Neural cell (in vitro differentiated cells): ENCODE measurements around the gene MAGI2.
"Not testable (repeated sequence)": the region's sequence is repeated elsewhere in the genome, so short reads cannot be mapped to it uniquely, and the experiment has no call there.

Experiments used
- EP300 ChIP-seq: fragments of 450-650 bp; conservative IDR thresholded peaks from 2 replicates; pipeline ENCODE4 v1.6.1; 2014; ENCODE audit warnings: antibody characterized with exemption, mild to moderate bottlenecking, moderate library complexity; ENCODE audit not compliant: poor library complexity, severe bottlenecking
- EZH2 ChIP-seq: fragments of 200-600, 300-800 bp; shearing (Covaris generic), sonication (generic); IDR thresholded peaks from 2 replicates; pipeline ENCODE4 v1.6.1; 2014; ENCODE audit warnings: antibody characterized with exemption, low read length, borderline replicate concordance, mild to moderate bottlenecking; ENCODE audit not compliant: insufficient read depth, poor library complexity, severe bottlenecking
- MXI1 ChIP-seq: fragments of 450-650 bp; conservative IDR thresholded peaks from 2 replicates; pipeline ENCODE4 v1.6.1; 2014; ENCODE audit warnings: antibody characterized with exemption, mild to moderate bottlenecking; ENCODE audit not compliant: poor library complexity, severe bottlenecking
- POLR2AphosphoS5 ChIP-seq: IDR thresholded peaks from 2 replicates; pipeline ENCODE4 v1.6.1; 2012
- RAD21 ChIP-seq: fragments of 450-650 bp; conservative IDR thresholded peaks from 2 replicates; pipeline ENCODE4 v1.6.1; 2014; ENCODE audit warnings: antibody characterized with exemption, mild to moderate bottlenecking, moderate library complexity
- SMC3 ChIP-seq: fragments of 450-650 bp; conservative IDR thresholded peaks from 2 replicates; pipeline ENCODE4 v1.6.1; 2014; ENCODE audit warnings: antibody characterized with exemption, mild to moderate bottlenecking, moderate library complexity; ENCODE audit not compliant: poor library complexity
- TAF1 ChIP-seq: IDR thresholded peaks from 2 replicates; pipeline ENCODE4 v1.6.1; 2012; ENCODE audit warnings: low read depth
- TF ChIP-seq, protein P1 (sequence below): fragments of 450-650 bp; IDR thresholded peaks from 2 replicates; pipeline ENCODE4 v1.5.1; 2014; ENCODE audit warnings: antibody characterized with exemption, mild to moderate bottlenecking, moderate library complexity; ENCODE audit not compliant: poor library complexity, severe bottlenecking
- TF ChIP-seq, protein P2 (sequence below): IDR thresholded peaks from 2 replicates; pipeline ENCODE4 v1.6.1; 2012; ENCODE audit warnings: borderline replicate concordance

DNA sequence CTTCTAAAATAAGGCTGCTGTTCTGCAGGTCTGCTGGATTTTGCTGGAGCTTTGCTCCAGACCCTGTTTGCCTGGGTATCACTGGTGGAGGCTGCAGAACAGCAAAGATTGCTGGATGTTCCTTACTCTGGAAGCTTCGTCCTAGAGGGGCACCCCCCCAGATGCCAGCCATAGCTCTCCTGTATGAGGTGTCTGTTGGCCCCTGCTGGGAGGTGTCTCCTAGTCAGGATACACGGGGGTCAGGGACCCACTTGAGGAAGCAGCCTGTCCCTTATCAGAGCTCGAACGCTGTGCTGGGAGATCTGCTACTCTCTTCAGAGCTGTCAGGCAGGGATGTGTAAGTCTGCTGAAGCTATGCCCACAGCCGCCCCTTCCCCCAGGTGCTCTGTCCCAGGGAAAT lies 382.3 kb downstream of the MAGI2 start:
- TF ChIP-seq, protein P1, sequence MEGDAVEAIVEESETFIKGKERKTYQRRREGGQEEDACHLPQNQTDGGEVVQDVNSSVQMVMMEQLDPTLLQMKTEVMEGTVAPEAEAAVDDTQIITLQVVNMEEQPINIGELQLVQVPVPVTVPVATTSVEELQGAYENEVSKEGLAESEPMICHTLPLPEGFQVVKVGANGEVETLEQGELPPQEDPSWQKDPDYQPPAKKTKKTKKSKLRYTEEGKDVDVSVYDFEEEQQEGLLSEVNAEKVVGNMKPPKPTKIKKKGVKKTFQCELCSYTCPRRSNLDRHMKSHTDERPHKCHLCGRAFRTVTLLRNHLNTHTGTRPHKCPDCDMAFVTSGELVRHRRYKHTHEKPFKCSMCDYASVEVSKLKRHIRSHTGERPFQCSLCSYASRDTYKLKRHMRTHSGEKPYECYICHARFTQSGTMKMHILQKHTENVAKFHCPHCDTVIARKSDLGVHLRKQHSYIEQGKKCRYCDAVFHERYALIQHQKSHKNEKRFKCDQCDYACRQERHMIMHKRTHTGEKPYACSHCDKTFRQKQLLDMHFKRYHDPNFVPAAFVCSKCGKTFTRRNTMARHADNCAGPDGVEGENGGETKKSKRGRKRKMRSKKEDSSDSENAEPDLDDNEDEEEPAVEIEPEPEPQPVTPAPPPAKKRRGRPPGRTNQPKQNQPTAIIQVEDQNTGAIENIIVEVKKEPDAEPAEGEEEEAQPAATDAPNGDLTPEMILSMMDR, result not testable (repeated sequence)
- TF ChIP-seq TAF1, RAD21, SMC3, MXI1, EZH2, EP300, POLR2AphosphoS5: not testable (repeated sequence)
- TF ChIP-seq, protein P2, sequence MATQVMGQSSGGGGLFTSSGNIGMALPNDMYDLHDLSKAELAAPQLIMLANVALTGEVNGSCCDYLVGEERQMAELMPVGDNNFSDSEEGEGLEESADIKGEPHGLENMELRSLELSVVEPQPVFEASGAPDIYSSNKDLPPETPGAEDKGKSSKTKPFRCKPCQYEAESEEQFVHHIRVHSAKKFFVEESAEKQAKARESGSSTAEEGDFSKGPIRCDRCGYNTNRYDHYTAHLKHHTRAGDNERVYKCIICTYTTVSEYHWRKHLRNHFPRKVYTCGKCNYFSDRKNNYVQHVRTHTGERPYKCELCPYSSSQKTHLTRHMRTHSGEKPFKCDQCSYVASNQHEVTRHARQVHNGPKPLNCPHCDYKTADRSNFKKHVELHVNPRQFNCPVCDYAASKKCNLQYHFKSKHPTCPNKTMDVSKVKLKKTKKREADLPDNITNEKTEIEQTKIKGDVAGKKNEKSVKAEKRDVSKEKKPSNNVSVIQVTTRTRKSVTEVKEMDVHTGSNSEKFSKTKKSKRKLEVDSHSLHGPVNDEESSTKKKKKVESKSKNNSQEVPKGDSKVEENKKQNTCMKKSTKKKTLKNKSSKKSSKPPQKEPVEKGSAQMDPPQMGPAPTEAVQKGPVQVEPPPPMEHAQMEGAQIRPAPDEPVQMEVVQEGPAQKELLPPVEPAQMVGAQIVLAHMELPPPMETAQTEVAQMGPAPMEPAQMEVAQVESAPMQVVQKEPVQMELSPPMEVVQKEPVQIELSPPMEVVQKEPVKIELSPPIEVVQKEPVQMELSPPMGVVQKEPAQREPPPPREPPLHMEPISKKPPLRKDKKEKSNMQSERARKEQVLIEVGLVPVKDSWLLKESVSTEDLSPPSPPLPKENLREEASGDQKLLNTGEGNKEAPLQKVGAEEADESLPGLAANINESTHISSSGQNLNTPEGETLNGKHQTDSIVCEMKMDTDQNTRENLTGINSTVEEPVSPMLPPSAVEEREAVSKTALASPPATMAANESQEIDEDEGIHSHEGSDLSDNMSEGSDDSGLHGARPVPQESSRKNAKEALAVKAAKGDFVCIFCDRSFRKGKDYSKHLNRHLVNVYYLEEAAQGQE, result not testable (repeated sequence)
